NCI-H1048 (cell line): ENCODE data around the gene SMIM44.

ENCODE experiments used
- DNase-seq: peaks from one replicate; lab custom pipeline; 2025; lab: John Stamatoyannopoulos, UW

SMIM44 gene

DNA sequence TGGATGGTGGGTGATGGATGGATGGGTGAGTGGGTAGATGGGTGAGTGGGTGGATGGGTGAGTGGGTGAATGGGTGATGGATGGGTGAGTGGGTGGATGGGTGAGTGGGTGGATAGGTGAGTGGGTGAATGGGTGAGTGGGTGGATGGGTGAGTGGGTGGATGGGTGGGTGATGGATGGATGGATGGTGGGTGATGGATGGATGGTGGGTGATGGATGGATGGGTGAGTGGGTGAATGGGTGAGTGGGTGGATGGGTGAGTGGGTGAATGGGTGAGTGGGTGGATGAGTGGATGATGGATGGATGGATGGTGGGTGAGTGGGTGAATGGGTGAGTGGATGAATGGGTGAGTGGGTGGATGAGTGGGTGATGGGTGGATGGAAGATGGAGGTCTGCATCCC is 5.7 kb downstream of the SMIM44 start:
- DNase-seq = no peak

DNA sequence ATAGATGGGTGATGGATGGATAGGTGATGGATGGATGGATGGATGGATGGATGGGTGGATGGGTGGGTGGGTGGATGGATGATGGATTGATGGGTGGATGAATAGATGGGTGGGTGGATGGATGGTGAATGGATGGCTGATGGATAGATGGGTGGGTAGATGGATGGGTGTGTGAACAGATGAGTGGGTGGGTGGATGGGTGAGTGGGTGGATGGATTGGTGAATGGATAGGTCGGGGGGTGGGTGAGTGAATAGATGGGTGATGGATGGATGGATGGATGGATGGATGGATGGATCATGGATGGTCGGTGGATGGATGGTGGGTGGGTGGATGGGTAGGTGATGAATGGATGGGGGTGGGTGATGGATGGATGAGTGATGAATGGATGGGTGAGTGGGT is 6.4 kb downstream of the SMIM44 start:
- DNase-seq = no peak

DNA sequence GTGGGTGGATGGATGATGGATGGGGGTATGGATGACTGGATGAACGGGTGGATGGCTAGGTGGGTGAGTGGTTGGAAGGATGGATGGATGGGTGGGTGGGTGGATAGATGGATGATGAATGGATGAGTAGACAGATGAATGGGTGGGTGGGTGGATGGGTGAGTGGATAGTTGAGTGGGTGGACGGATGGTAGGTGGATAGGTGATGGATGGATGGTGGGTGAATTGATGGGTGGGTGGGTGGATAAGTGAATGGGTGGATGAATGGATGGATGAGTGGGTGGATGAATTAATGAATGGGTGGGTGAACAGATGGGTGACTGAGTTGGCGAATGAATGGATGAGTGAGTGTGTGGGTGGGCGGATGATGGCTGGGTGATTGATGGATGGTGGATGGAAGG is 7.8 kb downstream of the SMIM44 start:
- no peak for DNase-seq

DNA sequence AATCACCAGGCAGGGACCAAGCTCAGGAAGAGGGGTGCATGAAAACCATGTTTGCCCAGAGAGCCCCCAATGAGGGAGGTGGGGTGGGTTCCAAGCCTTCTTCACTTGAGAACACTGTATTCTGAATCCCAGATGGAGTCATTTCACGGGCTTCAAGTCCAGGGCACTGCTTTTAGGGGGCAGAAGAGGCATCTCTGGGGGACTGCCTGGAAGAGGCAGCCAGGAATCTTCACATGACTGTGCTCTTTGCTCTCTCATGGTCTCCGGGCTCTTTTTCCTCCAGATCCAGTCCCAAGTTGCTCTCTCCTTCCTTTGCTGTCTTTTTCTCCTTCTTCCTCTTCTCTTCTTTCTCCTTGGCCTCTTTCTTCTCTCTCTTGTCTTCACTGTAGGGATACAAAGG is 8.6 kb downstream of the SMIM44 start:
- no peak for DNase-seq

DNA sequence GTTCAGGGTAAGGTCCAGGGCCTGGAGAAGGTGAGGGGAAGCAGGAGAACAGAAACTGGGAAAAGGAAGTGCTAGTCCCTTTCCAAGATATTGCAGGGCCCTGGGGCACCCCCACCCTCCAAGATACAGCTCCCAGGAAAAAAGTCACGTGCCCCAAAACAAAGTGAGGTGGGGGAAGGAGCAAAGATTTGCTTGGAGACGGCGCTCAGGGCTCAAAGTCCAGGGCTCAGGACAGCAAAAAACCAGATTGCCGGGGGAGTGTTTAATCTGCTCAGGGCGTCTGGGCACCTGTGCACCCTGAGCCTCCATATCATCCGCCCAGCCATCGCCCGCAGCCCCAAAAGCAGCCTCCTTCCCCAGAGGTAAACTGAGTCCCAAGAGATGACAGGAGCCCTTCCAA is 9.2 kb downstream of the SMIM44 start:
- DNase-seq = no peak

DNA sequence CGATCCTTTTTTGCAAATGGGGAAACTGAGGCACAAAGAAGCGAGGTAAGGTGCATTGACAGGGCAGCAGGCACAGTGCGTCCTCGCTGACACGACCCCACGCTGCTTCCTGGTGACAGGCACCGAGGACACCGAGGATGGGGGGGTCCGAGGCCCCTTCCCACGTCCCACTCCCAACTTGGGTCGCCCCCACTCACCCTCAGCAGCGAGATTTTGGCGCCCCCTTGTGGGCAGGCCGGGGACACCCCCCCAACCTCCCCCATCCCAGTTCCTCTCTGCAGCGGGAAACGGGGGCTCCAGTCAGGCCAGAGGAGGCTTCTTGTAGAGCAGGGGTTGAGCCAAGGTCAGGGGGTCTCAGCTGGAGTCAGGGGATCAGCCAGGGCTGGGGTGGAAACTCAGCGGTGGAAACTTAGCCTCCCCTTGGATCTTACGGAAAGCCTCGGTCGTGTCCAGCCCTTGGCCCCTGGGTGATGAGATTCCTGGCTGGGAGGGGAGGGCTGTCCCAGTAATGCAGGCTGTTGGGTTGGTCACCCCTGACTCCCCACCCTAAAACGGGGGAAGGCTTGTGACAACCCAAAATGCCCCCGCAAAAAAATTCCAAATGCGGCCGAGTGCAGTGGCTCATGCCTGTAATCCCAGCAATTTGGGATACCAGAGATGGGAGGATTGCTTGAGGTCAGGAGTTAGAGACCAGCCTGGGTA is 11.1 kb downstream of the SMIM44 start:
- DNase-seq = no peak

DNA sequence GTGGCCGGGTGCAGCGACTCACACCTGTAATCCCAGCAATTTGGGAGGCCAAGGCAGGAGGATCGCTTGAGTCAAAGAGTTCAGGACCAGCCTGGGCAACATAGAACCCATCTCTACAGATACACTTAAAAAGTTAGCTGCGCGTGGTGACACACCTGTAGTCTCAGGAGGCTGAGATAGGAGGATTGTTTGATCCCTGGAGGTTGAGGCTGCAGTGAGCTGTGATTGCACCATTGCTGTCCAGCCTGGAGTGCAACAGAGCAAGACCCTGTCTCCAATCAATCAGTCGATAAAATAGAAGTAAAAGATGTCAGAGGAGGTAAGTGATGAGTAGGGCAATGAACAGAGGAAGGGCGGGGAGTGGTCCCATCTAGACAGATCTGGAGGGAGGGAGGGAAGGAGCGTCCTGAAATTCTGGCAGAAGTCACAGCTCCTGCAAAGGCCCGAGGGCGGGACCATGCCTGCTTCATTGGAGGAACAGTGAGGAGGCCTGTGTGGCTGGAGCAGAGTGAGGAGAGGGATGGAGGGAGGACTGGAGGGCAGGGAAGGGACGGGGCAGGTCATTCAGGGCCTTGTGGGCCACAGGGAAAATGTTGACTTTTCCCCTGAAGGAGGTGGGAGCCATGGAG is 12.6 kb downstream of the SMIM44 start:
- DNase-seq = no peak

DNA sequence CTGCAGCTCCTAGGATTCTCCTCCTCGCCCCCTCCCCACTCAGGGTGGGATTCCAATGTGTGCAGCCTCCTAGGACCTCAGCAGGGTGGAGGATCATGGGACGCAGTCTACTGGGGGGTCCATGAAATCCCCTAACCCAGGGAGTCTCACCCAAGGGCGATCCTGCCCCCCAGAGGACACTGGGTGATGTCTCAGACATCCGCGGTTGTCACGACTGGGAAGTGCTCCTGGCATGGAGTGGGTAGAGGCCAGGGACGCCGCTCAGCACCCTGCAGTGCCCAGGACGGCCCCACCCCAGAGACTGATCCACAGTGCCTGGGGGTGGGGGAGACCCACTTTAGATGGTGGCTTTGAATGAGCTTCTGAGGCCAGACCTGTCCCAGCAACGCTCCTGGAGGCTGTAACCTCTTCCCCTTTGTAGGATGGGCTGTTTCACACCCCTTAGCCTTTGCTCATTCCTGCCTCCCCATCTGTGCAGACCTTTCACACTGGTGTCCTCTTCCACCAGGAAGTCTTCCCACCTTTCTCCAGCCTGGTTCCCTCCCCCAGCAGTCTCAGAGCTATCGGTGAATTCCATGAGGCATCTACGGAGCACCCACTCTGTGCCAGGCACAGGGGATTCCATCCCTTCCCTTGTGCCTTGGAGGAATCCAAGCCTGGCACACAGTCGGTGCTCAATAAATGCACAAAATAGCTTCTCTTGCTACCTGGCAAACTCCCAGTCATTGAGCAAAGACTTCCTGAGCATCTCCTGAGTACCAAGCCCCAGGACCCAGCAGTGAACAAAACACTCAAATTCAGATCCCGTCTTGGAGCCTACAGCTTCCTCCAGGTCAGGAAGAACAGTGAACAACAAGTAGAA is 13.4 kb downstream of the SMIM44 start:
- no peak for DNase-seq

DNA sequence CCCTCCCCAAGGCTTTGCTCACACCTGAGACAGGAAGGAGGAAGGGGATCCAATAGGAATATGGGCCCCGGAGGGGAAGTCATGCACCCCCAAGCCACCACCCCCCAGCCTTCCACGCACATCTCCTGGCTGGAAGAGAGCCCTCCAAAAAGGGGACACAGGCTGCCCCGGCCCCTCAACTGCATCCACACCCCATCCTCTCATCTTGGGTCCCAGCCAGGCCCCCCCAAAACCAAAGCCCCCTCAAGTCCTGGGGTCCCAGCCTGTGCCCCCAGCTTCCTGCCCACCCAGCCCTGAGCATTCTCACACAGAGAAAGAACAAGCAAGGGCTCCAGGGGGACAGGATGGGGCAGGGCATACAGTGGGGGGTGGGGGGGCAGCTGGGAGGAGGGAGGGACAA is 15.0 kb downstream of the SMIM44 start:
- DNase-seq = no peak

DNA sequence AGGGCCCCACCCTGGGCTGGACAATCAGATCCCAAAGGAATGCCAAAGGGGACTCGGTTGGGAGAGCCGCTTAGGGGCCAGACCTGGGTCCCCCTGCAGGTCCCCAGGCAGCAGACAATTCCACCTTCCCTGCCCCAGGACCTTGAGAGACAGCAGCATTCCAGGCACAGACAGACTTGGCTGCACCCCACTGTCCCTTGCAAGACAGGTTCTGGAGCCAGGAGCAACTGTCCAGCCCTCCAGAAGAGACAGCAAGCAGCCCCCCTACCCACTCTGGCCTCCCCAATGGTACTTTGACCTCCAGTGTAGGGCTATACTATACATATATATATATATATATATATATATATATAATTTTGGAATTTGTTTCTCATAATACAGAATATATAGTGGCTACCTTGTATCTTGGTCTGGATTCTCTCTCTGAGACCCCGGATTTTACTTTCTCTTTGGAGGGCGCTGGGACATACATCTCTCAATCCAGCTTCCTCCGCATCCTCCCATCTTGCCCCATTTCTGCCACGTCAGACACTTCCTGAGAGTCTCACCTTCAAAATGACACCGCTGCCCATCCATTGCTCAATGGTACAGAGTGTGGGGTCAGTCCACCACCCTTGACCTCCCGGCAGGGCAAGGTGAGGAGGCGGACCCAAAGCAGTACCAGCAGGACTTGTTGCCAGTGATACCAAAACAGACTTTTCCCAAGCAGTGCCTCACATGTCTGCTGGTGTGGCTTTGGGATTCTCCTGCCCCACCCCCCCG is 15.6 kb downstream of the SMIM44 start:
- no peak for DNase-seq

DNA sequence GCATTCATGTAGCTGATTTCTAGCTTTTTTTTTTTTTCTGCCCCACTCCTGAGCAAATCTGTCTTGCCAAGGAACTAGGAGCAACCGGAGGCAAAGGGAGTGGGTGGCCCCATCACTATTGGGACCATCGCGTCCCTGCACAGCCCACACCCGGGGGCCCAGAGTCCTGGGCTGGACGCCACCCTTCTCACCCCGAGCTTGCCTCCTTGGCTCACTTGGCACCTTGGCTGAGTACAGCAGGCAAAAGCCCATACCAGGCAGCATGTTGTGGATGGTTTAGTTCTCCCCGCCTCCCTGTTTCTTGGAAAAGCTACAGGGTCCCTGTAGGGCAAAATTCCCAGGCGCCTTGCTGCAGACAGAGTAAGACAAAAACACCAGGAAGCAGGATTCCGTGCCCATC is 16.6 kb downstream of the SMIM44 start:
- DNase-seq = no peak

DNA sequence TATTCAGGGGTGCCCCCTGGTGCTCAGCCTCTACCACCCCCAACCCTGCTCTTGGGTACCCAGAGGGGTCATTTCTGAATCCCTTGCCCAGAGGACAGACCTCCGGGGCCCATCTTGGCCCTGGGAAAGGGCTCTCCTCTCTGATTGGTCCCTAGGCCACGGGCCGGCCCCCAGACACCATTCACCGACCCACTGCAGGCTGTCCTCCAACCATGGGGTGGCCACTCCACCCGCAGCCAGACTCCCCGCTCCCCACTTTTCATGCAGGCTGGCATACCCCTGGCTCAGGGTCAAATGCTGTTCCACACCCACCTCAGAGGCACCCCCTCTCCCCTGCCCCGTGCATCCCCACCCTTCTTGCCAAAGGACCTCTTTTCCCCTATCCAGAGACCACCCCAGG is 17.7 kb downstream of the SMIM44 start:
- no peak for DNase-seq

DNA sequence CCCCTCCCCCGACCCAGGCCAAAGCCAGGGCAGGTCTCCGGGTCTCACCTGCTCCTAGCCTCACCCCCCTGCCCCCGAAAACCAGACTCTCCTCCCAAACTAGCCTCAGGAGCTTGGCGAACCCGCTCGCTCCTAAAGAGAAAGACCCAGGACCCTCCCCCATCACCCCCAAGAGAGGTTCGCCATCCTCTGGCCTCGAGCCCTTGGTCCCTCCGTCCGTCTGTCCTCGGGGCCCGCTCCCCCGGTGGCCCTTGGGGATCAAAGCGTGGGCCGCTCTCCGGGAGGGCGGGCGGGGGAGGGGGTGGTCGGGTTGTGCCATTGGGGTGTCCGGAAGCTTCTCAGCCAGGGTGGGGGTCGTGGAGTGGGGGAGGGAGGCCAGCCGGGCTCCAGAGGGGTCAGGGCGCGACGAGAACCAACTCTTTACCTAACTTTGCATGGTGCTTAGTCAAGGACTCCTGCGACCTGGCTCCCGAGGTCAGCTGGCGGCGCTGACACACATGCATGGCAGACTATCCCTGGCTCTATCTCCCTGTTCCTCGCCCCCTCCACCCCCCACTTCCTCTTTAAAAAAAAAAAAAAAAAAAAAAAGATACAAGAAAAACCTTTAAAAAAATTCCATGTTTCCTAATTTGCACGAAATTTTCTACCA is 18.5 kb downstream of the SMIM44 start:
- DNase-seq = no peak

DNA sequence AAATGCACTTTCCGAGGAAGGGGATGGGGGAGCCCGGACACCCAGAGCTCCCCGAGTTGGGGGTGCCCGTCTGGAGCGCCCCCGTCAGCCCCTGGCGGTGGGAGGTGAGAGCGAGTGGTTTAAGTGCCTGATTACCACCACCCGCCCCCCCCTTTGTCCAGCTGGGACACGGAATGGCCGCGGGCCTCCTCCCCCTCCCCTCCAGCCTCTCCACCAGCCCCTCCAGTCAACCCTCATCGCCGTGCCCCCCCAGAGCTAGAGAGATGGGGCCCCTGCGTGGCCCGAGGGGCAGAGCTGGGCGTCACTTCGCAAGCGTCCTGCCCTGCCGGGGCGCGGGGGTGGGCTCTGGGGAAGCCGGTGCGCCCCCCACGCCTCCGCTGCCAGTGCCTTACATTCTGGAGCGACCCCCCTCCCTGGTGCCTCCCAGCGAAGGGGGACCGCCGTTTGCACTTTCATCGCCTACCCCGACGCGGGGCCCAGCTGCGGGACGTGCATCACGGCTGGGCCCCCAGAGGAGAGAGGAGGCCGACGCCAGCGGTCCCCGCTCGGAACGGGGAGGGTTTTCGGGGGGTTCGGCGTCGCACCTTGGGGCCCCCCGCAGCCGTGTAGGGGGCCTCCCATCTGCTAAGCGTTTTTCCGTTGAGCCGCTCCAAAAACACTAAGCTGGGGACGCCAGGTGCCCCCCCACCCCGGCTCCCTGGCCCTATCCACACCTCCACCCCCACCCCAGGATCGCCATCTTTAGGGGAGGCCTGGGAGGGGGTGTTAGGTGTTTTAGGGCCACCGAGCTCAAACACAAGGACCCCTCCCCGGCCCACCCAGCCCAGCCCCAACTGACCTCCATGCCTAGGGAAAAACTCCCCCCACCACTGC is 19.3 kb downstream of the SMIM44 start:
- no peak for DNase-seq

DNA sequence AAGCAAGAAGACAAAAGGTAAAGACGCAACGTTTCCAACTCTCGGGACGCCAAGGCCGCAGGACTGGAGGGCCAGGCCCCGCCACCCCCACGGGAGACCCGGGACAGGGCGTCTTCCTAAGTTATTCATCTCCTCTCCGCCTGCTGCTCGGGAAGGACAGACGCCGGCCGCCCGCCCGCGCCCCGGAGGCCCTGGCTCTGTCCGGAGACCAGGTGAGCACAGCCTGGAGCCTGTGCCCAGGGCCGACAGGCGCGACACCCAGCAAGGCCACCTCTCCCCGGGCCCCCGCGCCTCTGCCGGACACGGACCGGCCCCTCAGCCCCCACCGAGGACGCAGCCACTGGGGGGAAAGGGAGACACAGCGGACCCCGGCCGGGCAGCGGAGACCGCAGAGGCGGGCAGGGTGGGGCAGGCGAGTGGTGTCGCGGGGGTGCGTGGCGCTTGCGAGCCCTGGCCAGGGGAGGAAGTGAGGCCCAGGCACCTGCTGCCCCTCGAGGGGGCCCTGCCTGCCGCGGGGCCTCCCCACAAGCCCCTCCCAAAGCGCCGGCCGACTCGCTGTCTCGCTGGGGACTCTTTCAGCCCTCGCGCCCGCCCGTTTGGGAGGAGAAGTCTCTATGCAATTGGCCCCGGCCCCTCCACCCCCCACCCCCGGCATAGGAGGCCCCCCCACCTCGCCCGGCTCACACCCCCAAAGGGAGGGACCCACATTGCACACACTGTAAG is 20.1 kb downstream of the SMIM44 start:
- no peak for DNase-seq

DNA sequence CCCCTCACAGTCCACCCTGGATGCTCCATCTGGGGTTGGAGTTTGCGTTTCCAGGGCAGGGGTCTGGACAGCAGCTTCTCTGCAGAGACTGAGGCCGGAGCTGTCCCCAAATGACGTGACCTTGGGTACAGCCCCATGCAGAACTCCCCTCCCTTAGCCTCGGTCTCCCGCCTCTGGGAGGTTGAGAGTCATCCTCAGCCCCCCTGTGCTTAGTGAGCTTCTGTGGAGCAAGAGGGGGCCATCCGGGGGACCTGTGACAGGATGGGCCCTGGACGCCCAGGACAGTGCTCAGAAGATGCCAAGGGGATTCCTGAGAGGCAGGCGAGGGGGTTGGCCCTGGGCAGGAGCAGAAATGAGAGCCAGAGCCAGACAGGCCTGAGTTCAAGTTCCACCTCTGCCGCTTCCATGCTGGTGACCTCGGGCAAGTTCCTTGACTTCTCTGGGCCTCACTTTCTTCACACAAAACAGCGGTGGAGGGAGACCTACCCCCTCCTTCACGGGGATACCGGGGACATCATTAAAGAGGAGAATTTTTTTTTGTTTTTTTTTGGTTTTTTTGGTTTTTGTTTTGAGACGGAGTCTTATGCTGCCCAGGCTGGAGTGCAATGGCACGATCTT is 23.2 kb downstream of the SMIM44 start:
- no peak for DNase-seq

DNA sequence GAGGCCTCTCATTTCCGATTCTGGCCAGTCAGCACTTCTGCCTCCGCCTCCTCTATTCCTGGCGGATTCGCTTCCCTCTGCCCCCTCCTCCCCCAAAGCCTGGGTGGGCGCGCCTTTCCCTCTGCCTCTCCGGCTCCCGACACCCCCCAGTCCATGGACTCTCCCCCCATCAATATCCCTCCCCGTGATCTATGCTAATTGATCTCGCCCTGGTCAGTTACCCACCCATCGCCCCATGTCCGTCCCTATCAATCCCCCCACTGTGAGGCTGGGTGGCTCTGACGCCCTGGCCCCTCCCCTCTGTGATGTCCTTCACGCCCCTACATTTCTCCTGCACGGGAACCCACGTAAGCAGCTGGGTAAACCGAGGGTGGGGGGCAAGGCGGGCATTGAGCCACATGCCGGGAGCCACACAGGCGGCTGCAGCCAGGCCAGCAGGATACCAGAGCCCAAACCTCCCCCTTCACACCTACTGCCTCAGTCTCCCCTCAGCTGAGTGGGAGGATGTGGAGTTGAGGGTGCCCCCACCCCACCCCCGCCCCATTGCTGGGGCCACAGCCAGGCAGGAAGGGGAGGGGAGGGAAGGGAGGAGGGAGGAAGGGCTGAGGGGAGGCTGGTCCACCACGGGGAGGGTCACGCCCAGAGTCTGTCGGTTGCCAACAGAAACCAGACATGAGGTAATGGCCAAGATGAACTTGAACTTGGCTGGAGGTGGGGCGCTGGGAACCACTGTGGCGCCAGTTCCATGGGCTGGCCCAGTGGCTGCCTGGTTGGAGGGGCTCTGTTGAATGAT is 24.0 kb downstream of the SMIM44 start:
- no peak for DNase-seq

DNA sequence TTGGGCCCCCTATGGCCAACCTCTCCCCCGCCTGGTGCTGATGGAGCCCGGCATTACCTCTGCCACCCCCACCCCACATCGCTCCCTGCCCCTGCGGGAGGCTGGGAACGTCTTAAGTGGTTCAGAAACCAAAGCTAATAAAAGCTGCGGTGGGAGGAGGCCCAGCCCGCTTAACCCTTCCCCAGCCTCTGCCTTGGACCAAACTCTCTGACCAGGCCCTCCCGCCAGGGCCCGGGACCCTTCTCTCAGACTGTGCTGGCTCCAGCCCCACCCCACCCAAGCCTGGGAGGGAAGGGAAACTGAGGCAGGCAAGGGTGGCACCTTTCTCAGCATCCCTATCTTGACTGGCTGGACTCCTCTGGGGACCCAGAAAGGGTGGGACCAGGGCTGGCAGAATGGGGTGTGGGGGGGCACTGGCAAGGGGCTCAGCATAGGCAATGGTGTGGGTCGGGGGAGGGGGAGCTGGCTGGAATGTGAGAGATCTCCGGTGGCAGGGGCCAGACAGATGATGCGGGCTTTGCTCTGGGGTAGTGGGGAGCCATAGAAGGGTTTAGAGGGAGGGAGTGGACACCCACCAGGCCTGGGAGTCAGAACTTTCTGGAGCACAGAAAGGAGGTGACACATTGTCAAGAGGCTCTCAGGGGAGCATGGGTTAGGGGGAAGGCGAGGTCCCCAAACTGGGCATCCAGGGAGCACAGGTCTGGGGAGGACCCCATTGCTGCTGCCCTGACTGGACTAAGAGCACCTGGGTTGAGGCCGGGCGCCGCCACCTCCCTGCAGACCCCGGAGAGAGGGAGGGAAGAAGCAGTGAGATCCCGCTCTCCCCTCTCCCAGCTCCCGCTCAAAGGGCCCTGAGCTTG is 24.8 kb downstream of the SMIM44 start:
- no peak for DNase-seq
